ENCODE data around the gene MYO18A.

Gene MYO18A

DNA sequence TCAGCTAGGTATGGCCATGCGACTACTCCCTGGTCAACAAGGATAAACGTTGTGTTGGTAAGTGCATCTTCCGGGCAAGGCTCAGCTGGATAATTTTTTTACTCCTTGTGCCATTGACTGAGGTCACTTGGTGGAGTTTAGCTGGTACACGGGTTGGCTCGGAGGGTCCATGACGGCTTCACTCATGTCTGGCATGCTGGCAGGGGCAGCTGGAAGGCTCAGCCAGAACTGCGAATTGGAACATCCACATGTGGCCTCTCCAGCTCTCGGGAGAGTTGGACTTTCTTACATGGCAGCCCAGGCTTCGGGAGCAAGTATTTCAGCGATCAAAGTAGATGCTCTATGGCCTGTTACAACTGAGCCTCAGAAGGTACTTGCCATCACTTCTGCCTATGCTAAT lies 35.0 kb upstream of the MYO18A start:
- TF ChIP-seq, protein P1, sequence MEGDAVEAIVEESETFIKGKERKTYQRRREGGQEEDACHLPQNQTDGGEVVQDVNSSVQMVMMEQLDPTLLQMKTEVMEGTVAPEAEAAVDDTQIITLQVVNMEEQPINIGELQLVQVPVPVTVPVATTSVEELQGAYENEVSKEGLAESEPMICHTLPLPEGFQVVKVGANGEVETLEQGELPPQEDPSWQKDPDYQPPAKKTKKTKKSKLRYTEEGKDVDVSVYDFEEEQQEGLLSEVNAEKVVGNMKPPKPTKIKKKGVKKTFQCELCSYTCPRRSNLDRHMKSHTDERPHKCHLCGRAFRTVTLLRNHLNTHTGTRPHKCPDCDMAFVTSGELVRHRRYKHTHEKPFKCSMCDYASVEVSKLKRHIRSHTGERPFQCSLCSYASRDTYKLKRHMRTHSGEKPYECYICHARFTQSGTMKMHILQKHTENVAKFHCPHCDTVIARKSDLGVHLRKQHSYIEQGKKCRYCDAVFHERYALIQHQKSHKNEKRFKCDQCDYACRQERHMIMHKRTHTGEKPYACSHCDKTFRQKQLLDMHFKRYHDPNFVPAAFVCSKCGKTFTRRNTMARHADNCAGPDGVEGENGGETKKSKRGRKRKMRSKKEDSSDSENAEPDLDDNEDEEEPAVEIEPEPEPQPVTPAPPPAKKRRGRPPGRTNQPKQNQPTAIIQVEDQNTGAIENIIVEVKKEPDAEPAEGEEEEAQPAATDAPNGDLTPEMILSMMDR (IDR thresholded peaks at IDR 0.05), result no peak

DNA sequence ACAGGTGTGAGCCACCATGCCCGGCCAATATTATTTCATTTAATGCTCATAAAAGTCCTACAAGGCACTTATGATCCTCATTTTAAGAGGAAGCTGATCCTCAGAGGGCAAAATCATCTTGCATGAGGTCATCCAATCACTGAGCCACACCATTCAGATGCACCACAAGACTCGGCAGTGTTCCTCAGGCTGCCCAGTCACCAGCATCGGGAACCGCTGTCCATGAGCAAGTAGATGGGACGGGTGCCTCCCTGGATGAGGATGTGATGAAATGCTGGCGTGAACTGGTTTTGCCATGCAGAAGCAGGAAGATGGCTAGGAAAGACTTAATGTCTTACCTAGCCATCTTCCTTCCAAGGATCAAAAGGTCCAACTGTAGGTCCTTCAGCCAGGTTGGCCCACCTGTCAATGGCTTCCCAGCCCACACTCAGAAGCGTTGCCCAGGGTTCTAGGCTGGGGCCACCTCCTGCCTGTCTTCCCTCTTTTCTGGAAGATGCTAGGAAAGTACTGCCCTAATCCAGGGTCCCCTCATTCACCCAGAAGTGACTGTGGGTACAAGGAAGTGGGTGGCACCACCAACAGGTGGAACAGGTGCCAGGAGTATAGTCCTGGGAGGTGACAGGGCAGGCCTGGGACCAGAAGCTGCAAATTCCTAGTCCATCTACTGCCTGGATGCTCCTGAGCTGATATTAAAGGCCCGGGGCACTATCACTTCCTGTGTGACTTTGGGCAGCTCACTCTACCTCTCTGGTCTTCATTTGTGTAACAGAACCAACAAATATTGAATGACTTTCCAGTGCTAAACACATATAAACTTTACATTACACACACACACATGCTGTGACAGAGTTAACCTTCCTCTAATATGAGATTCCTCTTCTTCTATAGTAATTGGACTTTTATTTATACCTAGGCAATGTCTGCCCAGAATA lies 34.3 kb upstream of the MYO18A start:
- TF ChIP-seq, protein P1 (IDR thresholded peaks at IDR 0.05), result no peak

DNA sequence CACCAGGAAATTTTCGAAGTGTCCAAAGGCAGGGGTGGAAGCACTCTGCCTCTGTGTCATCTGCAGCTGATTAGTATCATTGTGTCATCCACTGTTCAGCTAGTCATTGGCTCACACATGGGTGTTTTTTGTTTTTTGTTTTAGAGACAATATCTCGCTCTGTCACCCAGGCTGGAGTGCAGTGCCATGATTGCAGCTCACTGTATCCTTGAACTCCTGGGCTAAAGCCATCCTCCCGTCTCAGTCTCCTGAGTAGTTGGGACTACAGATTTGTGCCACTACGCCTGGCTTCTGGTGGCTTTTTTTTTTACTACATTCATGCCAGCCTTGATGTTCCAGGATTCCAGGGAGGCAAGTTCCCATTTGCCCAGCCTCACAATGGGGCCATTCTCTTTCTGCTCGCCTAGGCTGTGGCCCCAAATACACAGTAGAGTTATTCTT lies 32.5 kb upstream of the MYO18A start:
- TF ChIP-seq, protein P1 (IDR thresholded peaks at IDR 0.05), result no peak

DNA sequence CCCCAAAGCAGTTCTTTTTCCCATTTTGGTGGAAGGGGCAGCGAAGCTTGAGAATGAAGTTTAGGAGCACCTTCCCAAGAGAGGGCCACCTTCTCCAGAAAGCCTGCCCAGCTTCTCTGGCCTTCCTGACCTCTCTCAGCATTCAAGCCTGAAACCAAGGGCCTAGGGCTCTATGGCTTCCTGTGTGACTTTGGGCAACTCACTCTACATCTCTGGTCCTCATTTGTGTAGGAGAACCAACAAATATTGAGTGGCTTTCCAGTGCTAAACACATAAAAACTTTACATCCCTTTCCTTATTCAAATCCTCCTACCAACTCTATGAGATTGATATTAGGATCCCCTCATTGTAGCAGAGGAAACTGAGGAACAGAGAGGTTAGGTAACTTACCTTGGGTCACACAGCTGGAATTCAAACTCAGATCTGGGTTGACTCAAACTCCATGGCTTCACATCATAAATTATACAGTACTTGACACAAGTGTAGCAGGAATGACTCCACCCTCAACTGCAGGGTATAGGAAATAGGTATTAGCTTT lies 32.0 kb upstream of the MYO18A start:
- TF ChIP-seq, protein P1 (IDR thresholded peaks at IDR 0.05), result no peak

DNA sequence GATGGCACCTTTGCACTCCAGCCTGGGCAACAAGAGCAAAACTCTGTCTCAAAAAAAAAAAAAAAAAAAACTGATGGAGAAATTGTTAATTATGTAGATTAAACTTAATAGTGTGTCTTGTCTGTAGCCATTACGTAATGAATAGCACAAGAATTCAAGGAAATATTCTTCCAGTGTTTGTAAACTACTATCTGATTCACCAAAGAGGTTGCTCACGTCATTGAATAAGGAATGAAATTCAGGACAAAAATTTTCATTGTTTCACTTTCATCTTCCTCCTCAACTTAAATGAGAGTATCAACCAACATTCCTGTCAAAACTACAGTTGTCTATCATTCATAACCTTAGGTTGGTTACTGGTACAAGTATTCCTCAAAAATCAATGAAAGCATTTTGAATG lies 30.7 kb upstream of the MYO18A start:
- TF ChIP-seq, protein P1 (IDR thresholded peaks at IDR 0.05), result no peak

DNA sequence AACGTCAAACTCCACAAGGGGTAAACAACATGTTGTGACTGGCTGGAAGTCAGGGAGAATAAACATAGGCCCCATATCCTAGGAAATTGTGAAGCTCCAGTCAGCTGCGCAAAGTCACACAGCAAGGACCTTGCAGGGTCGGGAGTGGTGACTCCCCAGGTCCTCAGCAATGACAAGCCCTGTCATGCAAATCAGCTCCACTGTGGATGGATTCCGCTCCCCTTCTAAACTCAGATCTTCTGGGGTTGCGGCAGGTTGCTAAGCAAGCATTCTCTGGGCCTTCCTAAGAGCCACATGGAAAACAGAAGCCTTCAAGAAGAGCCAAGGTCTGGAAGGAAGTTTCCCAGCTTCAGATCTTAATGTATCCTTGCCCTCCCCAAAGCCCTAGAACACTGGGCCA lies 28.9 kb upstream of the MYO18A start:
- TF ChIP-seq, protein P1 (IDR thresholded peaks at IDR 0.05), result no peak

DNA sequence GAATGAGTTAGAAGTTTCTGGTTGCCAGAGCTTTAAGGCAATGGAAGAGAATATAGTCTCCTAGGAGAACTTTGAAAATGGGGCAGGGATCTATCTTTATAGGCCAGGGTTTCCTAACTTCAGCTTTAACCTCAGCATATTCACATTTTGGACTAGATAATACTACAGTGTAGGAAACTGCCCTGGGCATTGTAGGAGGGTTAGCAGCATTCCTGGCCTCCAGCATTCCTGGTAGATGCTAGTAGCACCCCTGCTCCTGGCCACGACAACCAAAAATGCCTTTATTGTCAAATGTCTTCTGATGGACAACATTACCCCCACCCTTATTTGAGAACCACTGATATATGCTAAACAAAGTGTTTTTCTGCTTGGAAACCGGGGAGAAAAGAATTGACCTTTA lies 27.8 kb upstream of the MYO18A start:
- TF ChIP-seq, protein P1 (IDR thresholded peaks at IDR 0.05), result no peak

Measured in LNCAP (cell line).